ENCODE data around the gene PCDHB1.

PCDHB1 gene

GRCh38 chr5:141050622-141051520 is at the start of gene PCDHB1:
Gene PCDHB1, plus strand, starts transcription at chr5:141051374. Its CDS starts 97 bp downstream, at chr5:141051471.
- no peak for DNase-seq (ENCODE audit: low read depth)

GRCh38 chr5:141001446-141001843 is 49.7 kb upstream of the PCDHB1 start:
- no peak for DNase-seq (ENCODE audit: low read depth)

GRCh38 chr5:141001844-141002604 is 49.1 kb upstream of the PCDHB1 start:
- no peak for DNase-seq (ENCODE audit: low read depth)

GRCh38 chr5:141002605-141002965 is 48.6 kb upstream of the PCDHB1 start:
- DNase-seq (ENCODE audit: low read depth), result no peak

GRCh38 chr5:141003031-141003430 is 48.1 kb upstream of the PCDHB1 start:
- DNase-seq (ENCODE audit: low read depth), result no peak

GRCh38 chr5:141003791-141004611 is 47.2 kb upstream of the PCDHB1 start:
- no peak for DNase-seq (ENCODE audit: low read depth)

- no peak for DNase-seq (ENCODE audit: low read depth)
These were observed 43.4 kb upstream of the PCDHB1 start for GRCh38 chr5:141007791-141008190.

GRCh38 chr5:141010047-141010793 is 41.0 kb upstream of the PCDHB1 start:
- no peak for DNase-seq (ENCODE audit: low read depth)

- no peak for DNase-seq (ENCODE audit: low read depth)
These were observed 33.2 kb upstream of the PCDHB1 start for GRCh38 chr5:141017943-141018342.

- no peak for DNase-seq (ENCODE audit: low read depth)
These were observed 28.8 kb upstream of the PCDHB1 start for GRCh38 chr5:141022384-141022783.

GRCh38 chr5:141031006-141031405 is 20.2 kb upstream of the PCDHB1 start:
- DNase-seq (ENCODE audit: low read depth), result no peak

- DNase-seq (ENCODE audit: low read depth), result no peak
These were observed 18.5 kb upstream of the PCDHB1 start for GRCh38 chr5:141032626-141033025.

- no peak for DNase-seq (ENCODE audit: low read depth)
These were observed 12.1 kb upstream of the PCDHB1 start for GRCh38 chr5:141039061-141039460.

GRCh38 chr5:141039517-141039916 is 11.7 kb upstream of the PCDHB1 start:
- DNase-seq (ENCODE audit: low read depth), result no peak

- DNase-seq (ENCODE audit: low read depth), result no peak
These were observed 10.9 kb upstream of the PCDHB1 start for GRCh38 chr5:141040093-141040770.

GRCh38 chr5:141040771-141041426 is 10.3 kb upstream of the PCDHB1 start:
- peak; percentile 16 for DNase-seq (ENCODE audit: low read depth)

- no peak for DNase-seq (ENCODE audit: low read depth)
These were observed 9.8 kb upstream of the PCDHB1 start for GRCh38 chr5:141041427-141041785.

GRCh38 chr5:141042555-141042954 is 8.6 kb upstream of the PCDHB1 start:
- no peak for DNase-seq (ENCODE audit: low read depth)

GRCh38 chr5:141051521-141051866 is 320 bp downstream of the PCDHB1 start:
- no peak for DNase-seq (ENCODE audit: low read depth)

- no peak for DNase-seq (ENCODE audit: low read depth)
These were observed 26.7 kb downstream of the PCDHB1 start for GRCh38 chr5:141077826-141078225.

- no peak for DNase-seq (ENCODE audit: low read depth)
These were observed 31.1 kb downstream of the PCDHB1 start for GRCh38 chr5:141082228-141082627.
